ENCODE data around the gene AMOTL2.

DNA sequence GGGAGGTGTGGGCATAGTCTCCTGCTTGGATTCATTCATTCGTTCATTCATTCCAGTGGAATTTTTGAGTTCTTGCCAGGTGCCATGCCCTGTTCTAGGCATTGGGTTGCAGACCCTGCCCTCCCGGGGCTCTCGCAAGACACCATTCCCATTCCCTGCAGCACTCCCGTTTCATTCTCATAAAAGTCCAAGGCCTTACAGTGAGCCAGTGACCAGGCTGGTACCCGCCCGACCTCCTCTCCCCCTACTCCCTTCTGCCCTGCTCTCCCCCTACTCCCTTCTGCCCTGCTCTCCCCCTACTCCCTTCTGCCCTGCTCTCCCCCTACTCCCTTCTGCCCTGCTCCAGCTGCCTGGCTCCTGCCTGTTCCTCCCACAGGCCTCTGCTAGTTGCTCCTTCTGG lies 41.9 kb downstream of the AMOTL2 start:
- TF ChIP-seq, protein P1, sequence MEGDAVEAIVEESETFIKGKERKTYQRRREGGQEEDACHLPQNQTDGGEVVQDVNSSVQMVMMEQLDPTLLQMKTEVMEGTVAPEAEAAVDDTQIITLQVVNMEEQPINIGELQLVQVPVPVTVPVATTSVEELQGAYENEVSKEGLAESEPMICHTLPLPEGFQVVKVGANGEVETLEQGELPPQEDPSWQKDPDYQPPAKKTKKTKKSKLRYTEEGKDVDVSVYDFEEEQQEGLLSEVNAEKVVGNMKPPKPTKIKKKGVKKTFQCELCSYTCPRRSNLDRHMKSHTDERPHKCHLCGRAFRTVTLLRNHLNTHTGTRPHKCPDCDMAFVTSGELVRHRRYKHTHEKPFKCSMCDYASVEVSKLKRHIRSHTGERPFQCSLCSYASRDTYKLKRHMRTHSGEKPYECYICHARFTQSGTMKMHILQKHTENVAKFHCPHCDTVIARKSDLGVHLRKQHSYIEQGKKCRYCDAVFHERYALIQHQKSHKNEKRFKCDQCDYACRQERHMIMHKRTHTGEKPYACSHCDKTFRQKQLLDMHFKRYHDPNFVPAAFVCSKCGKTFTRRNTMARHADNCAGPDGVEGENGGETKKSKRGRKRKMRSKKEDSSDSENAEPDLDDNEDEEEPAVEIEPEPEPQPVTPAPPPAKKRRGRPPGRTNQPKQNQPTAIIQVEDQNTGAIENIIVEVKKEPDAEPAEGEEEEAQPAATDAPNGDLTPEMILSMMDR (conservative IDR thresholded peaks at IDR 0.05 in 1 of 2, IDR thresholded peaks at IDR 0.05 in 1 of 2; ENCODE audit: extremely low read depth in 1 of 2, insufficient read depth in 1 of 2, low read depth in 1 of 2, low read length in 2 of 2): no peak
- TF ChIP-seq EZH2 (IDR thresholded peaks at IDR 0.05; ENCODE audit: borderline replicate concordance, low read length): no peak
